Measurements from ENCODE around the gene EPHA8. TPM values are rescaled to one million over a fixed set of nuclear protein-coding genes. Genes with fewer than 3 reads are reported as not detected.
A peak's percentile ranks its signal among the peaks of the same experiment; 100 is the strongest.

The EPHA8 gene
- total and polyA plus RNA-seq, 2 of the 4 experiments (the other 2 are of a cell fraction) = not detected

- DNase-seq = peak; percentile 26
- Histone ChIP-seq H2AK5ac (ENCODE audit: low read depth, low read length) (no peak overlapping the region), H3K9ac (ENCODE audit: low read depth, low read length) (no peak overlapping the region), H3K23ac (ENCODE audit: low read depth, low read length) (no peak overlapping the region), H3K79me1 (ENCODE audit: low read depth in 1 of 2, low read length in 2 of 2) (no peaks in the 10 kb centered on the region), H2BK5ac (ENCODE audit: low read depth, low read length, poor library complexity, severe bottlenecking) (no peak overlapping the region), H4K8ac (ENCODE audit: low read depth in 2 of 2, low read length in 2 of 2) (no peak overlapping the region), H2BK15ac (ENCODE audit: low read depth, low read length) (no peak overlapping the region), H3K27me3 (ENCODE audit: control insufficient read depth, insufficient read depth, low read length) (peaks cover 1% of the 10 kb centered on the region; the same call in 1 of the 2 replicates), H2BK20ac (ENCODE audit: low read depth, low read length) (no peak overlapping the region), H4K5ac (ENCODE audit: low read depth, low read length) (no peak overlapping the region), H2AFZ (replicated peaks; ENCODE audit: low read length, poor library complexity) (no peak overlapping the region), H2BK120ac (ENCODE audit: low read depth, low read length) (no peak overlapping the region), H3K4me1 (ENCODE audit: control insufficient read depth, insufficient read depth, low read length) (no peaks in the 10 kb centered on the region), H3K4me3 (ENCODE audit: insufficient read depth, low read depth, low read length) (no peak overlapping the region), H4K20me1 (ENCODE audit: insufficient read depth, low read length) (no peaks in the 10 kb centered on the region), H3K9me1 (ENCODE audit: insufficient read depth, low read length) (no peaks in the 10 kb centered on the region; the same call in 1 of the 2 replicates), H2AK9ac (replicated peaks; ENCODE audit: low read depth, low read length, poor library complexity) (no peak overlapping the region), H3K9me3 (ENCODE audit: control insufficient read depth, insufficient read depth, low read length) (no peaks in the 10 kb centered on the region), H4K91ac (ENCODE audit: insufficient read depth, low read depth, low read length) (no peak overlapping the region), H3K4me2 (ENCODE audit: low read depth, low read length) (no peak overlapping the region), H3K36me3 (ENCODE audit: control insufficient read depth, insufficient read depth, low read length) (0 out of 2 replicates have a peak, but pooled peaks cover 1% of the 10 kb centered on the region), H3K14ac (replicated peaks; ENCODE audit: low read depth, low read length) (no peak overlapping the region), H3K27ac (ENCODE audit: insufficient read depth, low read length) (no peak overlapping the region), H3K56ac (ENCODE audit: extremely low read depth, insufficient read depth, low read length) (no peak overlapping the region), H3K4ac (ENCODE audit: low read depth, low read length) (no peak overlapping the region), H3K18ac (ENCODE audit: low read depth, low read length) (no peak overlapping the region)
- TF ChIP-seq FOS (IDR thresholded peaks at IDR 0.05; ENCODE audit: low read depth, low read length) = no peak
- TF ChIP-seq MAZ (IDR thresholded peaks at IDR 0.05; ENCODE audit: borderline replicate concordance, low read depth, low read length) = no peak
- TF ChIP-seq RCOR1 (IDR thresholded peaks at IDR 0.05; ENCODE audit: insufficient replicate concordance, low read length) = no peak
- TF ChIP-seq SMC3 (IDR thresholded peaks at IDR 0.05; ENCODE audit: low read depth, low read length) = no peak
- no peak for TF ChIP-seq RAD21 (IDR thresholded peaks at IDR 0.05; ENCODE audit: low read length)
- TF ChIP-seq CEBPB (IDR thresholded peaks at IDR 0.05; ENCODE audit: low read depth, low read length) = no peak
- no peak for TF ChIP-seq NFE2L2 (IDR thresholded peaks at IDR 0.05; ENCODE audit: low read depth, low read length)
- TF ChIP-seq, protein P1, sequence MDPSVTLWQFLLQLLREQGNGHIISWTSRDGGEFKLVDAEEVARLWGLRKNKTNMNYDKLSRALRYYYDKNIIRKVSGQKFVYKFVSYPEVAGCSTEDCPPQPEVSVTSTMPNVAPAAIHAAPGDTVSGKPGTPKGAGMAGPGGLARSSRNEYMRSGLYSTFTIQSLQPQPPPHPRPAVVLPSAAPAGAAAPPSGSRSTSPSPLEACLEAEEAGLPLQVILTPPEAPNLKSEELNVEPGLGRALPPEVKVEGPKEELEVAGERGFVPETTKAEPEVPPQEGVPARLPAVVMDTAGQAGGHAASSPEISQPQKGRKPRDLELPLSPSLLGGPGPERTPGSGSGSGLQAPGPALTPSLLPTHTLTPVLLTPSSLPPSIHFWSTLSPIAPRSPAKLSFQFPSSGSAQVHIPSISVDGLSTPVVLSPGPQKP (IDR thresholded peaks at IDR 0.05; ENCODE audit: borderline replicate concordance, low read depth, low read length) = no peak
- TF ChIP-seq POLR2A (IDR thresholded peaks at IDR 0.05; ENCODE audit: low read depth, low read length) = no peak
- TF ChIP-seq MXI1 (IDR thresholded peaks at IDR 0.05; ENCODE audit: borderline replicate concordance, low read depth, low read length) = no peak
- TF ChIP-seq USF2 (IDR thresholded peaks at IDR 0.05; ENCODE audit: low read depth, low read length) = no peak
- no peak for TF ChIP-seq MAFK (IDR thresholded peaks at IDR 0.05; ENCODE audit: low read depth, low read length)
- no peak for TF ChIP-seq CHD1 (IDR thresholded peaks at IDR 0.05; ENCODE audit: low read depth, low read length)
- 75% methylated on average over 2 of the region's 7 CpGs; no CpG with 5 or more reads in 1 of the 2 experiments for WGBS, 2 experiments (ENCODE audit: extremely low coverage in 2 of 2, insufficient read length in 1 of 2)
- no TSS peak for BruUV-seq (replicated peaks)
- in situ Hi-C loops (cut with MboI; ENCODE audit: low sequenced_read_pairs) (no loop called here), intact Hi-C loops (cut with micrococcal nuclease) (no loop called here), dilution Hi-C loops (cut with HindIII; ENCODE audit: low sequenced_read_pairs, unreplicated experiment) (no loop called here)
- ChIA-PET CTCF (no interaction called here), POLR2A (ENCODE audit: unreplicated experiment) (no interaction called here)
- ATAC-seq (ENCODE audit: low read depth) = no peak
Observed at GRCh38 chr1:22536506-22536905, 26.8 kb upstream of the EPHA8 start.
